Measurements from ENCODE around the gene MICAL3.

MICAL3 gene

GRCh38 chr22:17786435-17787161 is 237.8 kb downstream of the MICAL3 start:
- DNase-seq: no peak

DNA sequence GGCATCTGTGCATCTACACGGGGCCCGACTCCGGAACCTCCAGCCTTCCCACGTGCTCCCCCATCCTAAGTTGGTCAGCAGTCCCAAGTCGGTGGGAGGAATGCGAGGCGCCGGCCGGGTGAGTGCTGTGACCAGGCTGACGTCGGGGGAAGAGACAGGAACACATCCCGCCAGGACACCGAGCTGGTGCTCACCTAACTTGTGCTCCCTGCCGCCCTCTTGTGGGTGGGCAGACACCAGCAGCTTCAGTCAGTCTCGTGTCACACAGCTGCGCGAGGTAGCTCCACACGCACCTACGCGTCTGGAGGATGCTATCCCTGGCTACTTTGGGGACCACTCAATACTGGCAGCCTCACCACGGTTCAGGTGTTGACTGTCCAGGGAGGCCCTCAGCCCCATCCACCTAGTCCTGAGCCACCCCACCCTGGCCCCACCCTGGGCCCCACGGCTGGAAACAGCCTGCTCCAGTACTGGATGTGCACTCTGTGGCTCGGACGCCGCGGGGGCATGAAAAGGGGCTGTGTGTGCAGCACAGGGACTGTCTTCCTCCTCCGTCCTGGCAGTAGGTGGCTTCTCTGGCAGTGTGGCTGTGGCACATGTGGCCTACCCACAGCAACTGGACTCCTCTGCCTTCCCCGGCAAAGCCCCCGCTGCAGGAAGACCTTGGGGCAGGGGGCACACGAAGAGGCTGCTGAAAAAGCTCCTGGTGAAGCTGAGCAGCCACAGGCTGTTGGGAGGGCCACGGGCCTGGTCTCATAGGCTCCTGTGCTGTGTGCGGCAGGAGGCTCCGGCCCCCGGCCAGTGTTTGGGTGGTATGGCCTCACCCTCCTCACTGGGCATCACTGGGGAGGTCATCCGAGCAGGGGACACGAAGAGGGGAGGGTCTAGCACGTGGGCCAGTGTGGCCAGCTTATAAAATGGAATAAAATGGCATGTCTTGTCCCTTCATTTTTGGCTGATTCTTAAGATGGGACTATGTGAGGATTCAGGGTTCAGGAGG is 238.9 kb downstream of the MICAL3 start:
- peak; percentile 88 for DNase-seq

DNA sequence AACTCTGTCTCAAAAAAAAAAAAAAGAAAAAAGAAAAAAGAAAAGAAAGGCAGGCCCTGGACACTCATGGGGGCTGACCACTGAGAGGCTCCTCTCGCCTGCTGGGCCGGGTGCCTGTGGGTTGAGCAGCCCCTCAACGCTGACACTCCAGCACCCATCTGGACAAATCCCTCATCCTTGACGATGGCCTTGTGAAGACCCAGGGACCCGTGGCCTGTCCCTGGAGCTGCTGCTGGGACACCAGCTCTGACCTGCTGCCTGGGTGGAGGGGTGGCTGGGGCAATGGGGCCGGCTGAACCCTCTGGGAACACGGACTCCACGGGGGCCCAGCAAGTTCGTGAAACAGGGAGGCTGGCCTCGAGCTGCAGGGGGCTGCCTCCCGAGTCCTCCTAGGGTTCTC is 239.6 kb downstream of the MICAL3 start:
- DNase-seq: no peak

- no peak for DNase-seq
These were observed 240.4 kb downstream of the MICAL3 start for GRCh38 chr22:17783773-17784480.

DNA sequence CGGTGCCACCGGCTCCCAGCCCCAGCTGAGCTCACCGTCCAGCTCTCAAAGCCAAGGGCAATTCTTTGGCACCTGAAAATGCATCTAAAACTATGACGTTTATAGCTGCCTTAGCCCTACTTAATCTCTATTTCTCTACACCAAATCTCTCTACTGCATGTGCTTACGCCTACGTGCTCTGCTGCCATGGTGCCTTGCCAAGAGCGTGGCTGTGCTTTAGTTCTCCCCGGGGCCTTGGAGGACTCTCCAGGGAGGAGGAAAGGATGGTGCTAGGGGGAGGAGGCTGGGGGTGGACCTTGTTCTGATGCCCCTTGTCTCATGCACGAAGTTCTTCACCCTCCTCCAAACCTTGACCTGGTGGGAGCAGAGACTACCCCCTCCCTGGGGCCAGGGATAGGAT is 241.0 kb downstream of the MICAL3 start:
- no peak for DNase-seq

DNA sequence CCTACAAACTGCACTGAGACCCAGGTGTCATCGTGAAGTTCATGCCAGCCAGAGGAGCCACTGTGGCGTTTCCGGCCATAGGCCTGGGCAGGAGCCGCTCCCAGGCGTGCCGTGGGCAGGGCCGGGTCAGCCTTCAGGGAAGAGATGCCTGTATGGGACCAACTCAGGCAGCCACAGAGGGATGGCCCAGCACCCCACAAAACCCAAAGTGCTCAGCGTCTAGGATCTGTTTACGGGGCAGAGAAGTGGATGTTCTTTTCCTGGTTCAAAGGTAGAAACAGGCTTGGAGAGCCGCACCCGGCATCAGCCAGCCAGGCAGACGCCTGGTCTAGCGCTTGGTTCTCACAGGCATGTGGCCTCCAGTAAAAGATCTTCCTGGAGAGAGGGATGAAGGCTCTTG is 241.7 kb downstream of the MICAL3 start:
- no peak for DNase-seq

- DNase-seq: no peak
These were observed 242.2 kb downstream of the MICAL3 start for GRCh38 chr22:17782158-17782557.

- DNase-seq: peak; percentile 88
These were observed 242.9 kb downstream of the MICAL3 start for GRCh38 chr22:17781319-17782031.

DNA sequence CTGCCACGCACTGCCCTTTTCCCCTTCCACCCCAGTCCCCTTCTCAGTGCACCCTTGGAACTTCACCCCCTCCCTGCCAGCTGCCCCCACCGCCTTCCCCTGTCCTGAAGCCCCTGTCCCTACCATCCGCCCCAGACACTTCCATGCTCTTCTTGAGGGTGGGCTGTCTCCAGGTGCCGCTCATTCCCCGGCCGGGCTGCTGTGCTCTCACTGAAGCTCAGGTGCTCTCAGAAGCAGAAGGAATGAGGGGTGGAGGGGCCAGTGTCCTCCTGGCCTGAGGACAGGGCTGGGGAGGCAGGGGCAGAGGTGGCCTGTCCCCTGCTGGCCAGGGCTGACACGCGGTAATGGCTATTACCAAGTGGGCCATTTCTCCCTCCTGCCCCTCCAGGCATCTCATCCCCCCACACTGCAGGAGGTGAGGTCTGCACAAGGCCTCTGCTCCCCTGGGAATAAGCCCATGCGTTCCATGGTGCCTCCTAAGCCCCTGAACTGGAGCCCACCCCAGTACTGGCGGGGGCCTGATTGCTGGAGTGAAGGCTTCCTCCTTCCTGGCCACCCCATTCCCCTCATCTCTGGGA is 243.5 kb downstream of the MICAL3 start:
- DNase-seq: no peak

DNA sequence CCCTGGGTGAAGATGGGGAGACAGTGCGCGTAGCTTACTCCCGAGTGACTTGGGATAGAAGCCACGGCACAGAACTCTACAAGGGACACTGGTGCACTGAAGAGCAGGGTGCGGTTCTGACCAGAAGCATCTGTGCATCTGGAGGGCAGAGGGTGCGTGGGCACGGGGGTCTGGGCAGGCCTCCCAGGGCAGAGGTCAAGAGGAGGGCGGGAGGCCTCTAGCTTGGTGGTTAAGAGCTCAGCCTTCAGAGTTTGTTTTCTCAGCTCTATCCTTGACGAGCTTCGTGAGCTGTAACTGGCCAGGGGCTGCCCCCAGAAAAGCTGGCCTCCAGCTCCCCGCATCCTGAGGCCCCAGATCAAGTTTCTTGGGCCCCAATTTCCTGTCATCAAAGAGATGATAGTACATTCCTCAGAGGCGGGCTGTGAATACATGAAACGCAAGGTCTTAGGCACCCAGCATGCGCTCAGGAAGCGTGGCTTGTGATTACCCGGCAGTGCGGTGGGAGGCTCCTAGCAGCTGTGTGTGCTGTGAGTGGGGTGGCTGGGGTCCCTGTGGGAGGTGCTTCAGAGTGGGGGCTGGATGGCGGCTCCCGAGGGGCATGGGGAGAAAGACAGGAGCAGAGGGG is 244.1 kb downstream of the MICAL3 start:
- DNase-seq: no peak

- DNase-seq: no peak
These were observed 244.9 kb downstream of the MICAL3 start for GRCh38 chr22:17779286-17780115.

GRCh38 chr22:17778412-17778976 is 245.9 kb downstream of the MICAL3 start:
- DNase-seq: no peak

DNA sequence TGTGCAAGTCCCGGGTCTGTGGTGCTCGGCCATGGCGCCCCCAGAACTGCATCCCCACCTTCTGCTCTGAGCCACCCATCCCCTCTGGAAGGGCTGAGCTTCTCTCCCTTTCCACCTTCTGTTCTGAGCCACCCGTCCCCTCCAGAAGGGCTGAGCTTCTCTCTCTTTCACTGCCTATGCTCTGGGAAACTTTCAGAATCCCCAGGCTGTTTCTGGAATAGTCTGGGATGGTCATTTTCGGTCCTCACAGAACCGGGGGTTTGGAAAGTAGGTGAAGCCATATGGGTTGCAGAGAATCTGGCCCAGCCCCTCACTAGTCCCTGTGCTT is 246.7 kb downstream of the MICAL3 start:
- no peak for DNase-seq

- DNase-seq: peak; percentile 85
These were observed 247.2 kb downstream of the MICAL3 start for GRCh38 chr22:17777005-17777716.

GRCh38 chr22:17775781-17776465 is 248.4 kb downstream of the MICAL3 start:
- DNase-seq: peak; percentile 61

- DNase-seq: peak; percentile 62
These were observed 249.3 kb downstream of the MICAL3 start for GRCh38 chr22:17774926-17775685.

DNA sequence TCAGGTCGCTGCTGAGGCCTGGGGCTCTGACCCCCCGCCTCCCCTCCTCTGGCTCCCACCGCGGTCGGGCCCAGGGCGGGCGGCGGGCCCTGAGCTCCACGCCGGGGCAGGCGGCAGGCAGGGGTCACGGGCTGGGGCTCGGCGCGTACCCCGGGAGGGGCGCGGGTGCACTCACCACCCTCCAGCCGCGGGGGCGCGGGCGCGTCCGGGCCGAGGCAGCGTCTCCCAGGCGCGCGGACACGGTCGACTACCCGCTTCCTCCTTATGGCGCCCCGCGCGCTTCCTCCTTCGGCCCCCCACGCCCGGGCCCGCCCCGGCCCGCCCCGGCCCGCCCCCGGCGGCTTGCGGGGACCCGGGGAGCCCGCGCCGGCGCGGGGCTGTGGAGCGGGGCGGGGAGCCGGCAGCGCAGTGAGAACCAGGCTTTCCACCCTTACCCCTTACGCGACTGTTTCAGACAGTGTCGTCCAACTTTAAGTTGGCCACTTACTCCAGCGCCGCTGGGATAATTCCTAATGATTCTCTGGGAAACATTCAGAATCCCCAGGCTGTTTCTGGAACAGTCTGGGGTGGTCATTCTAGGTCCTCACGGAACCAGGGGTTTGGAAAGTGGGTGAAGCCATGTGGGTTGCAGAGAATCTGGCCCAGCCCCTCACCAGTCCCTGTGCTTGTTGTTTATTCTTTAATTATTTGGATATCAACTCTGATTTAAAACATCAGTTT is 250.0 kb downstream of the MICAL3 start, which contains the start of gene BID:
Gene BID (minus strand): TSS at position 264 of the 720 bp plus-strand sequence. CDS start 24,353 bp downstream, outside the sequence.
- peak; percentile 83 for DNase-seq

All from activated effector memory CD4-positive, alpha-beta T cell treated with anti-CD3 and anti-CD28 coated beads, Interleukin-2, amount 50 U/mL, for 16 hours (primary cell).